ENCODE data around the gene PEPD.

GRCh38 chr19:33398361-33399060 lies 123.1 kb downstream of the PEPD start:
- TF ChIP-seq GATA3 (IDR thresholded peaks at IDR 0.05; ENCODE audit: low read depth, low read length) (no peak), GATA2 (IDR thresholded peaks at IDR 0.05; ENCODE audit: low read depth, low read length) (no peak)

All from SH-SY5Y (cell line).